ENCODE data around the gene HERC6.
"Not testable (repeated sequence)": the region's sequence is repeated elsewhere in the genome, so short reads cannot be mapped to it uniquely, and the experiment has no call there.

HERC6 gene

DNA sequence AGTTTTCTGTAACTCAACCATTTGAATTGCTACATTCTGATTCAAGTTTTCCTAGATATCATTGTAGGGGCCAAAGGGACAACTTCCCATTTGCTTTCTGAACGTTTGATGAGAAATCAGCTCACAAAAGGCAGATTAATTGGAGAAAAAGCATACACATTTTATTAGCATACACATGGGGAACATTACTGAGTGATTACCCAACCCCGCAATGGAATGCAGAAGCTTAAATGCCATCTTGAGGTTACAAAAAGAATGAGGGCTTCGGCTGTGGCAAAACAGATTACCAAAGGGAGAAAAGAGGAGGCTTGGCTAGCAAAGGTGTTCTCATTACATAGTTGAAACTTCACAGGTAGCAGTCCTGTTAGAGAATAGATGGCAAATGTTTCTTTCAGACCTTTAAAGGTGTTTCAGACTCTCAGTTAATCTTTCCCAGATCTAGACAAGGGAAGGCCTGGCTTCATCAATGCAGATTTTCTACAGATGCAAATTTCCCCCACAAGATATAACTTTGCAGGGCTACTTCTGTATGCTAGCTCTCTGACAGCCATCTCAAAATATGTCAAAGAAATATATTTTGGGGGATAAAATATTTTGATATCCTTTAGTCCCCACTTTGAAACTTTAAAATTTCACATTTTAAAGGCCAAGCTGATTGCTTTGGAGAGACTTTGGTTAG lies 26.5 kb upstream of the HERC6 start:
- TF ChIP-seq, protein P1, sequence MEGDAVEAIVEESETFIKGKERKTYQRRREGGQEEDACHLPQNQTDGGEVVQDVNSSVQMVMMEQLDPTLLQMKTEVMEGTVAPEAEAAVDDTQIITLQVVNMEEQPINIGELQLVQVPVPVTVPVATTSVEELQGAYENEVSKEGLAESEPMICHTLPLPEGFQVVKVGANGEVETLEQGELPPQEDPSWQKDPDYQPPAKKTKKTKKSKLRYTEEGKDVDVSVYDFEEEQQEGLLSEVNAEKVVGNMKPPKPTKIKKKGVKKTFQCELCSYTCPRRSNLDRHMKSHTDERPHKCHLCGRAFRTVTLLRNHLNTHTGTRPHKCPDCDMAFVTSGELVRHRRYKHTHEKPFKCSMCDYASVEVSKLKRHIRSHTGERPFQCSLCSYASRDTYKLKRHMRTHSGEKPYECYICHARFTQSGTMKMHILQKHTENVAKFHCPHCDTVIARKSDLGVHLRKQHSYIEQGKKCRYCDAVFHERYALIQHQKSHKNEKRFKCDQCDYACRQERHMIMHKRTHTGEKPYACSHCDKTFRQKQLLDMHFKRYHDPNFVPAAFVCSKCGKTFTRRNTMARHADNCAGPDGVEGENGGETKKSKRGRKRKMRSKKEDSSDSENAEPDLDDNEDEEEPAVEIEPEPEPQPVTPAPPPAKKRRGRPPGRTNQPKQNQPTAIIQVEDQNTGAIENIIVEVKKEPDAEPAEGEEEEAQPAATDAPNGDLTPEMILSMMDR (conservative IDR thresholded peaks at IDR 0.05): no peak
- TF ChIP-seq ZFX (IDR thresholded peaks at IDR 0.05): no peak
- H3K27ac ChIP-seq: no peak overlapping the region

- H3K27ac ChIP-seq: no peak overlapping the region
- TF ChIP-seq ZFX (IDR thresholded peaks at IDR 0.05): no peak
- TF ChIP-seq, protein P1 (conservative IDR thresholded peaks at IDR 0.05): no peak
Measured at GRCh38 chr4:88353324-88353723, 25.3 kb upstream of the HERC6 start.

DNA sequence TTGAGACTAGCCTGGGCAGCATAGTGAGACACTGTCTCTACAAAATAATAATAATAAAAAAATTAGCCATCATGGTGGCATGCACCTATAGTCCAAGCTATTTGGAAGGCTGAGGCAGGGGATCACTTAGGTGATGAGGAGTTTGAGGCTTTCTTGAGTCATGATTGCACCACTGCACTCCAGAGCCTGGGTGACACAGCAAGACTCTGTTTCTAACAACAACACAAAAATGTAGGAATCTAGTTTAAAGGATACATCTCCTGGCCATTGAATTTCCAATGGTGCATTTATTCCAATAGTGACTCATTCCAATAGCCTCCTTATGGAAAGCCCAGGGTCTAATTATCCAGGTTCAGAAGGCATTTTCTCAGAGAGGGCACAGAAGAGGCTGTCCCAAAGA lies 21.9 kb upstream of the HERC6 start:
- H3K27ac ChIP-seq: no peak overlapping the region
- TF ChIP-seq, protein P1 (conservative IDR thresholded peaks at IDR 0.05): no peak
- TF ChIP-seq ZFX (IDR thresholded peaks at IDR 0.05): no peak

GRCh38 chr4:88357262-88357661 lies 21.4 kb upstream of the HERC6 start:
- TF ChIP-seq ZFX (IDR thresholded peaks at IDR 0.05): no peak
- TF ChIP-seq, protein P1 (conservative IDR thresholded peaks at IDR 0.05): no peak
- H3K27ac ChIP-seq: no peak overlapping the region

DNA sequence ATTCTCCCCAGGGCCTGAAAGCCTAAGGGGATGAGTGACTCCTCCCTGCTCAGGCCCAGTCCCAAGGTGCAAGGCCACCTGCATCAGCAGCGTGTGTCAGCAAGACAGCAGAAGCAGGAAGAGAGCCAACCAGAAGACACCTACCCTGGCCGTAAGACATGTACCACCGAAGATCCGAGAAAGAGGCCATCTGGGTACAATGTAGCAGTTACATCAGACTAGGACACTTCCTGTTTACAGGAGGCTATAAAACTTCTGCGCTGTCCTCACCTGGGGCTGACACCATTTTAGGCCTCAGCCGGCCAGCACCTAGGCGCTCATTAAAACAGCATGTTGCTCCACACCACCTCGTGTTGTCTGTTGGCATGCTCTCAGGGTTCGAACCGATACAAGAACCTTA lies 19.1 kb upstream of the HERC6 start:
- no peak overlapping the region for H3K27ac ChIP-seq
- TF ChIP-seq, protein P1 (conservative IDR thresholded peaks at IDR 0.05): no peak
- TF ChIP-seq ZFX (IDR thresholded peaks at IDR 0.05): no peak

DNA sequence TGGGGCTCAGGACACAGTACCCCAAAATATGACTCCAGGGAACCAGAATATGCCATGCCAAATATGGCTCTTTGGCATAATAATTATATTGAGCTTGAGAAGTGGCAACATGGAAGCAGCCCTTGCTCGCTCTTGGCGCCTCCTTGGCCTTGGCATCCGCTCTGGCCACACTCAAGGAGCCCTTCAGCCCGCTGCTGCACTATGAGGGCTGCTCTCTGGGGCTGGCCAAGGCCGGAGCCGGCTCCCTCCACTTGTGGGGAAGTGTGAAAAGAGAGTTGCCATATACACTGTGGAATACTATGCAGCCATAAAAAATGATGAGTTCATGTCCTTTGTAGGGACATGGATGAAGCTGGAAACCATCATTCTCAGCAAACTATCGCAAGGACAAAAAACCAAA lies 18.4 kb upstream of the HERC6 start:
- TF ChIP-seq ZFX (IDR thresholded peaks at IDR 0.05): no peak
- TF ChIP-seq, protein P1 (conservative IDR thresholded peaks at IDR 0.05): no peak
- H3K27ac ChIP-seq: no peak overlapping the region

DNA sequence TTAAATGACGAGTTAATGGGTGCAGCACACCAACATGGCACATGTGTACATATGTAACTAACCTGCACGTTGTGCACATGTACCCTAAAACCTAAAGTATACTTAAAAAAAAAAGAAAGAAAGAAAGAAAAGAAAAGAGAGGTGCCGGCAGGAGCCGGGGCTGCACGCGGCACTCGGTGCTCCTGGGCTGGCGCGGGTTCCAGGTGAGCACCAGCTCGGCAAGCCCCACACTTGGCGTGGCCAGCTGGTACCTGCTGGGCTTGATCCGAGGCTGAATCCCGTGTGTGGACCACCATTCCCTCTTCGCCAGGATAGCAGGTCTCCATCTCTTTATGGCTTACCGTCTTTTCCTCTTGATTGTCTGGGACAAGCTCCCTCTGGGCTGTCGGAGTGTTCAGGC lies 17.9 kb upstream of the HERC6 start:
- TF ChIP-seq ZFX (IDR thresholded peaks at IDR 0.05): no peak
- TF ChIP-seq, protein P1 (conservative IDR thresholded peaks at IDR 0.05): no peak
- H3K27ac ChIP-seq: no peak overlapping the region

DNA sequence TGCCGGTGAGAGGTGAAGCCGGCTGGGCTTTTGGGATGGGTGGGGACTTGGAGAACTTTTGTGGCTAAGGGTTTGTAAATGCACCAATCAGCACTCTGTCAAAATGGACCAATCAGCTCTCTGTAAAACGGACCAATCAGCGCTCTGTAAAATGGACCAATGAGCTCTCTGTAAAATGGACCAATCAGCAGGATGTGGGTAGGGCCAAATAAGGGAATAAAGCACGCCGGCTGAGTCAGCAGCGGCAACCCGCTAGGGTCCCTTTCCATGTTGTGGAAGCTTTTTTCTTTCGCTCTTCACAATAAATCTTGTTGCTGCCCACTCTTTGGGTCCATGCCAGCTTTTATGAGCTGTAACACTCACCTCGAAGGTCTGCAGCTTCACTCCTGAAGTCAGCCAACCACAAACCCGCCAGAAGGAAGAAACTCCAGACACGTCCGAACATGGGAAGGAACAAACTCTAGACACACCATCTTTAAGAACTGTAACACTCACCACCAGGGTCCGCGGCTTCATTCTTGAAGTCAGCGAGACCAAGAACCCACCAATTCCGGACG lies 17.4 kb upstream of the HERC6 start:
- H3K27ac ChIP-seq: not testable (repeated sequence)

All from C4-2B (cell line).